Transverse colon (tissue), 4 donors: ENCODE data around the gene DRP2.

Experiments used
- CTCF ChIP-seq, 5 experiments: fragments of 200-600 bp in 3 of 5; fragments of 450-650 bp in 2 of 5; sonication (generic) in 3 of 5; IDR thresholded peaks; 1 replicate in 2 of 5; 2 replicates in 3 of 5; pipeline ENCODE4 v1.5.1; 2016 to 2017; ENCODE audit warnings: antibody characterized with exemption in 5 of 5, inconsistent platforms in 3 of 5, mild to moderate bottlenecking in 2 of 5, moderate library complexity in 1 of 5
- EP300 ChIP-seq: sonication (generic); formaldehyde crosslinking; IDR thresholded peaks from one replicate; pipeline ENCODE4 v1.6.1; 2017; ENCODE audit warnings: antibody characterized with exemption, low read depth
- POLR2A ChIP-seq: fragments of 450-650 bp; IDR thresholded peaks from one replicate; pipeline ENCODE4 v1.6.1; 2016; ENCODE audit warnings: antibody characterized with exemption, mild to moderate bottlenecking, moderate library complexity
- POLR2AphosphoS5 ChIP-seq, 3 donors: sonication (generic); formaldehyde crosslinking; IDR thresholded peaks; one replicate each; pipeline ENCODE4 v1.6.1; 2016; ENCODE audit warnings: antibody characterized with exemption in 3 of 3

GRCh38 chrX:101220662-101221260 is 1.2 kb downstream of the DRP2 start:
- TF ChIP-seq POLR2AphosphoS5 (IDR thresholded peaks at IDR 0.05) (no peak), POLR2A (no peak), EP300 (no peak), CTCF (IDR thresholded peaks at IDR 0.05) (no peak)
